IPS-20b (cell line): ENCODE measurements around the gene MARCHF9.
A peak's percentile ranks its signal among the peaks of the same experiment; 100 is the strongest.
"Not testable (repeated sequence)": the region's sequence is repeated elsewhere in the genome, so short reads cannot be mapped to it uniquely, and the experiment has no call there.

Experiments used
- H3K27ac ChIP-seq: one replicate; pipeline ENCODE4 v1.5.1; 2013; ENCODE audit warnings: low read length
- H3K27me3 ChIP-seq: 2 replicates; pipeline ENCODE4 v1.6.1; 2013; ENCODE audit warnings: mild to moderate bottlenecking, low read length, inconsistent platforms; ENCODE audit not compliant: insufficient read depth
- H3K36me3 ChIP-seq: 2 replicates; pipeline ENCODE4 v1.6.1; 2013; ENCODE audit warnings: low read depth, mild to moderate bottlenecking, inconsistent platforms, low read length, moderate library complexity; ENCODE audit not compliant: insufficient read depth
- H3K4me1 ChIP-seq: 2 replicates; pipeline ENCODE4 v1.6.1; 2013; ENCODE audit warnings: mild to moderate bottlenecking, control low read depth, inconsistent platforms, low read length, moderate library complexity; ENCODE audit not compliant: insufficient read depth
- H3K4me3 ChIP-seq: 2 replicates; pipeline ENCODE4 v1.5.1; 2013; ENCODE audit warnings: mild to moderate bottlenecking, low read length, inconsistent platforms
- H3K9ac ChIP-seq: 2 replicates; pipeline ENCODE4 v1.6.1; 2013; ENCODE audit warnings: low read depth, mild to moderate bottlenecking, inconsistent platforms, low read length, moderate library complexity
- H3K9me3 ChIP-seq: 2 replicates; pipeline ENCODE4 v1.6.1; 2013; ENCODE audit warnings: mild to moderate bottlenecking, low read depth, low read length, inconsistent platforms; ENCODE audit not compliant: insufficient read depth

Gene MARCHF9, protein sequence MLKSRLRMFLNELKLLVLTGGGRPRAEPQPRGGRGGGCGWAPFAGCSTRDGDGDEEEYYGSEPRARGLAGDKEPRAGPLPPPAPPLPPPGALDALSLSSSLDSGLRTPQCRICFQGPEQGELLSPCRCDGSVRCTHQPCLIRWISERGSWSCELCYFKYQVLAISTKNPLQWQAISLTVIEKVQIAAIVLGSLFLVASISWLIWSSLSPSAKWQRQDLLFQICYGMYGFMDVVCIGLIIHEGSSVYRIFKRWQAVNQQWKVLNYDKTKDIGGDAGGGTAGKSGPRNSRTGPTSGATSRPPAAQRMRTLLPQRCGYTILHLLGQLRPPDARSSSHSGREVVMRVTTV

GRCh38 chr12:57754411-57755193, at the start of gene MARCHF9:
MARCHF9 (plus strand) TSS chr12:57755103; CDS start chr12:57755529, 426 bp downstream.
- no peaks in the 10 kb centered on the region for H3K9me3 ChIP-seq
- H3K4me3 ChIP-seq: peak within 1 kb of the TSS; percentile 81
- peak within 1 kb of the TSS; percentile 17; the same call in 1 of the 2 replicates for H3K9ac ChIP-seq
- H3K4me1 ChIP-seq: peaks cover 24% of the 10 kb centered on the region
- H3K36me3 ChIP-seq: peaks cover 13% of the 10 kb centered on the region
- peaks cover 50% of the 10 kb centered on the region for H3K27me3 ChIP-seq
- no peak within 1 kb of the TSS for H3K27ac ChIP-seq

DNA sequence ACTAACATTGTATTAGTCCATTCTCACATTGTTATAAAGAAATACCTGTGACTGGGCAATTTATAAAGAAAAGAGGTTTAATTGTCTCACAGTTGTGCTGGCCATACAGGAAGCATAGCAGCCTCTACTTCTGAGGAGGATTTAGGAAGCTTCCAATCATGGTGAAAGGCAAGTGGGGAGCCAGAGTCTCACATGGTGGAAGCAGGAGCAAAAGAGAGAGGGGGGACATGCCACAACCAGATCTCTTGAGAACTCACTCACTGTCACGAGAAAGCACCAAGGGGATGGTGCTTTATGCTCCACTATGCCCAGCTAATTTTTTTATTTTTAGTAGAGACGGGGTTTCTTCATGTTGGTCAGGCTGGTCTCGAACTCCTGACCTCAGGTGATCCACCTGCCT, 47.7 kb upstream of the MARCHF9 start:
- H3K36me3 ChIP-seq: peaks cover 10% of the 10 kb centered on the region; the same call in 1 of the 2 replicates

DNA sequence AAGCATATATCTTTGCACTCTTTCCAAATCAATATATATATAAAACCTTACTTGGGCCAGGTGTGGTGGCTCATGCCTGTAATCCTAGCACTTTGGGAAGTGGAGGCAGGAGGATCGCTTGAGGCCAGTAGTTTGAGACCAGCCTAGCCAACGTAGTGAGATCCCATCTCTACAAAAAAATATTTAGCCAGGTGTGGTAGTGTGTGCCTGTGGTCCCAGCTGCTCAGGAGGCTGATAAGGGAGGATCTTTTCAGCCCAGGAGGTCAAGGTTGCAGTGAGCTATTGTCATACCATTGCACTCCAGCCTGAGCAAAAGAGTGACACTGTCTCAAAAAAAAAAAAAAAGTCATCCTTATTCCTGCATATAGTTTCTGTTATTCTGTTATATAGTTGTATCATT, 46.6 kb upstream of the MARCHF9 start:
- H3K4me1 ChIP-seq: no peaks in the 10 kb centered on the region
- no peak overlapping the region for H3K27ac ChIP-seq
- H3K9ac ChIP-seq: no peak overlapping the region
- H3K27me3 ChIP-seq: no peaks in the 10 kb centered on the region
- H3K36me3 ChIP-seq: peaks cover 7% of the 10 kb centered on the region; the same call in 1 of the 2 replicates
- H3K9me3 ChIP-seq: no peaks in the 10 kb centered on the region; the same call in 1 of the 2 replicates
- H3K4me3 ChIP-seq: no peak overlapping the region

More for the DNA sequence above, 47.7 kb upstream of the MARCHF9 start:
- Histone ChIP-seq H3K27ac (no peak overlapping the region), H3K9ac (no peak overlapping the region), H3K27me3 (no peaks in the 10 kb centered on the region), H3K4me1 (no peaks in the 10 kb centered on the region), H3K9me3 (no peaks in the 10 kb centered on the region; the same call in 1 of the 2 replicates), H3K4me3 (no peak overlapping the region)

DNA sequence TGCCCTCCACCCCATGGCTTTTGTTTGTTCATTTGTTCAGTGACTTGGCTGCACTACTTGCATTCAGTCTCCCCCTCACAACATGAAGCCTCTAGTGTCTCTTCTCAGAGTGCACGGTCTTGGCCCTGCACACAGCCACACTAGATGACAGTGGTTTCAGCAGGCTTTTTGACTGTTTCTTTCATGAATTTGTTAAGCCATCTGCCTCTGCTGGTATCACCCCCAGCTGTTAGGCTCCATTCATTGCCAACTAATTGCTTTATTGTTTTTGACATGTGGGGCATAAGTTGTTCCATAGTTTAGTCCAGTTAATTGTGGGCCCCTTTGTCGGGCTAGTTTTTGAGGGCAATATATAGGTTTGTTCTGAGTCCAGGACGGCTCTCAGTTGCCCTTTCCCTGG, 42.2 kb upstream of the MARCHF9 start:
- H3K4me1 ChIP-seq: no peaks in the 10 kb centered on the region
- H3K27me3 ChIP-seq: no peaks in the 10 kb centered on the region
- H3K27ac ChIP-seq: no peak overlapping the region
- no peak overlapping the region for H3K4me3 ChIP-seq
- peaks cover under 1% of the 10 kb centered on the region; the same call in 1 of the 2 replicates for H3K36me3 ChIP-seq
- no peaks in the 10 kb centered on the region for H3K9me3 ChIP-seq
- H3K9ac ChIP-seq: no peak overlapping the region

GRCh38 chr12:57713209-57713608, 41.7 kb upstream of the MARCHF9 start:
- no peaks in the 10 kb centered on the region for H3K4me1 ChIP-seq
- no peak overlapping the region for H3K27ac ChIP-seq
- H3K4me3 ChIP-seq: no peak overlapping the region
- peaks cover 5% of the 10 kb centered on the region for H3K36me3 ChIP-seq
- H3K9ac ChIP-seq: no peak overlapping the region
- no peaks in the 10 kb centered on the region for H3K27me3 ChIP-seq
- H3K9me3 ChIP-seq: no peaks in the 10 kb centered on the region

GRCh38 chr12:57715036-57715748, 39.7 kb upstream of the MARCHF9 start:
- H3K36me3 ChIP-seq: peaks cover 18% of the 10 kb centered on the region
- H3K27me3 ChIP-seq, H3K27ac ChIP-seq, H3K4me3 ChIP-seq, H3K9ac ChIP-seq, H3K9me3 ChIP-seq, H3K4me1 ChIP-seq: not testable (repeated sequence)

- H3K27ac ChIP-seq: no peak overlapping the region
- no peaks in the 10 kb centered on the region for H3K27me3 ChIP-seq
- H3K36me3 ChIP-seq: peaks cover 18% of the 10 kb centered on the region
- H3K4me1 ChIP-seq: no peaks in the 10 kb centered on the region
- H3K9me3 ChIP-seq: no peaks in the 10 kb centered on the region
- no peak overlapping the region for H3K4me3 ChIP-seq
- H3K9ac ChIP-seq: no peak overlapping the region
Observed at GRCh38 chr12:57715786-57716185, 39.1 kb upstream of the MARCHF9 start.

GRCh38 chr12:57716305-57716704, 38.6 kb upstream of the MARCHF9 start:
- H3K9me3 ChIP-seq: no peaks in the 10 kb centered on the region
- H3K4me1 ChIP-seq: no peaks in the 10 kb centered on the region
- no peak overlapping the region for H3K27ac ChIP-seq
- no peak overlapping the region for H3K4me3 ChIP-seq
- peaks cover 18% of the 10 kb centered on the region for H3K36me3 ChIP-seq
- no peaks in the 10 kb centered on the region for H3K27me3 ChIP-seq
- no peak overlapping the region for H3K9ac ChIP-seq

DNA sequence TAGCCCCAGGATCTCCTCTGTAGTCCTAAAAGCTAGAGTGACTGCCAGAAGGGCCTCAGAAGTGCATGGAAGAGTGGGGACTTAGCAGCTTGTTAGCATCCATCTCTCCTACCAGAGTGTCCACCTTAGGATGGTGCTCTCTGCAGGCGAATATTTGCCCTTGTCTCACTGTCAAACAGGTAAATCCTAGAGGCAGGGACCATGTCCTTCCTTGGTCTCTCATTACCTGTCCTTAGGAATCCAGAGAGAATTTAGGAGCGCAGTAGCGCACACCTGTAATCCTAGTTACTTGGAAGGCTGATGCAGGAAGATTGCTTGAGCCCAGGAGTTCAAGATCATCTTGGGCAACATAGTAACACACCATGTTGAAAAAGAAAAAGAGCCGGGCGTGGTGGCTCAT, 37.8 kb upstream of the MARCHF9 start:
- Histone ChIP-seq H3K27ac (no peak overlapping the region), H3K9ac (no peak overlapping the region), H3K4me3 (no peak overlapping the region), H3K27me3 (no peaks in the 10 kb centered on the region), H3K4me1 (no peaks in the 10 kb centered on the region), H3K9me3 (no peaks in the 10 kb centered on the region), H3K36me3 (peaks cover 18% of the 10 kb centered on the region)

DNA sequence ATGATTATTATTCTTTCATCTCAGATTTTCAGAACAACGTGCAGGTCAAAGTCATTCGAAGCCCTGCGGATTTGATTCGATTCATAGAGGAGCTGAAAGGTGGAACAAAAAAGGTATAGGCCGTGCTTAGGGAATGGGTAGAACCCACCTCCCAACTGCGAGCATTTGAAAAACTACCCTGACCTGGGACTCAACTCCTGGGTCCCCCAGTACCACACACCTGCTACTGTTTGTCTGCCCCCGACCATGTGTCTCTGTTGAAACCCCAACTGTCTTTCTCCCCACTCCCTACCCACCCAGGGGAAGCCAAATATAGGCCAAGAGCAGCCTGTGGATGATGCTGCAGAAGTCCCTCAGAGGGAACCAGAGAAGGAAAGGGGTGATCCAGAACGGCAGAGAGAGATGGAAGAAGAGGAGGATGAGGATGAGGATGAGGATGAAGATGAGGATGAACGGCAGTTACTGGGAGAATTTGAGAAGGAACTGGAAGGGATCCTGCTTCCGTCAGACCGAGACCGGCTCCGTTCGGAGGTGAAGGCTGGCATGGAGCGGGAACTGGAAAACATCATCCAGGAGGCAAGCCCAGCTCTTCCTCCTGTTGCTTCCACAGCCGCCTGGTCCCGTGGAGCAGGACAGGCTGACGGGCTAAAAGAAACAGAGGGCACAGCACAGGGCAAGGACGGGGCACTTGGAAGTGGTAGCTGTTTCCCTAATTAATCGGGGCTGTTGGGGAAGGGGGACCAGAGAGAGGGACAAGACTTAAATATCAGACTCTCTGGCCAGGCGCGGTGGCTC, 36.9 kb upstream of the MARCHF9 start:
- H3K27me3 ChIP-seq: peaks cover 4% of the 10 kb centered on the region
- H3K9me3 ChIP-seq: no peaks in the 10 kb centered on the region
- H3K4me3 ChIP-seq: no peak overlapping the region
- no peaks in the 10 kb centered on the region for H3K4me1 ChIP-seq
- H3K9ac ChIP-seq: no peak overlapping the region
- H3K36me3 ChIP-seq: peaks cover 18% of the 10 kb centered on the region
- no peak overlapping the region for H3K27ac ChIP-seq
